Measurements from ENCODE around the gene BACE2. TPM values are rescaled to one million over a fixed set of nuclear protein-coding genes. Genes with fewer than 3 reads are reported as not detected.
"Not testable (repeated sequence)": the region's sequence is repeated elsewhere in the genome, so short reads cannot be mapped to it uniquely, and the experiment has no call there.

Gene BACE2
- total RNA-seq, 1 experiment from 2014 or later = not detected

- no peaks in the 10 kb centered on the region for H3K4me1 ChIP-seq (ENCODE audit: low read length)
- no peak overlapping the region for H3K9ac ChIP-seq (ENCODE audit: low read length)
- no peak overlapping the region for H3K4me2 ChIP-seq (ENCODE audit: low read depth, low read length, poor library complexity, severe bottlenecking)
- no peaks in the 10 kb centered on the region for H3K27me3 ChIP-seq (ENCODE audit: low read length)
- no peaks in the 10 kb centered on the region for H4K20me1 ChIP-seq (ENCODE audit: insufficient read depth, low read depth, low read length)
- no peak overlapping the region for H3K4me3 ChIP-seq (ENCODE audit: low read length)
- no peak overlapping the region for H2AFZ ChIP-seq (ENCODE audit: low read length)
- H3K9me3 ChIP-seq (ENCODE audit: low read length) = no peaks in the 10 kb centered on the region
- no peak overlapping the region for H3K27ac ChIP-seq (ENCODE audit: low read length)
- H3K79me2 ChIP-seq (ENCODE audit: low read length) = no peaks in the 10 kb centered on the region
- no peaks in the 10 kb centered on the region for H3K9me2 ChIP-seq (replicated peaks; ENCODE audit: insufficient read depth, low read length)
- no peak for DNase-seq
- no peaks in the 10 kb centered on the region for H3K36me3 ChIP-seq (ENCODE audit: insufficient read depth, low read length)
Observed at GRCh38 chr21:41189150-41189745, 21.3 kb downstream of the BACE2 start.

- not testable (repeated sequence) for H3K9ac ChIP-seq (ENCODE audit: low read length); H4K20me1 ChIP-seq (ENCODE audit: insufficient read depth, low read depth, low read length); H3K79me2 ChIP-seq (ENCODE audit: low read length); H3K9me2 ChIP-seq (replicated peaks; ENCODE audit: insufficient read depth, low read length); H3K27ac ChIP-seq (ENCODE audit: low read length); H2AFZ ChIP-seq (ENCODE audit: low read length); H3K27me3 ChIP-seq (ENCODE audit: low read length); H3K4me1 ChIP-seq (ENCODE audit: low read length); H3K4me2 ChIP-seq (ENCODE audit: low read depth, low read length, poor library complexity, severe bottlenecking); H3K9me3 ChIP-seq (ENCODE audit: low read length); H3K36me3 ChIP-seq (ENCODE audit: insufficient read depth, low read length); DNase-seq; H3K4me3 ChIP-seq (ENCODE audit: low read length)
Observed at GRCh38 chr21:41192552-41192951, 24.6 kb downstream of the BACE2 start.

- H4K20me1 ChIP-seq (ENCODE audit: insufficient read depth, low read depth, low read length) = no peaks in the 10 kb centered on the region
- no peaks in the 10 kb centered on the region for H3K79me2 ChIP-seq (ENCODE audit: low read length)
- H3K9me2 ChIP-seq (replicated peaks; ENCODE audit: insufficient read depth, low read length) = no peaks in the 10 kb centered on the region
- H2AFZ ChIP-seq (ENCODE audit: low read length) = no peak overlapping the region
- no peaks in the 10 kb centered on the region for H3K9me3 ChIP-seq (ENCODE audit: low read length)
- no peaks in the 10 kb centered on the region for H3K27me3 ChIP-seq (ENCODE audit: low read length)
- H3K4me3 ChIP-seq (ENCODE audit: low read length) = no peak overlapping the region
- no peaks in the 10 kb centered on the region for H3K36me3 ChIP-seq (ENCODE audit: insufficient read depth, low read length)
- H3K27ac ChIP-seq (ENCODE audit: low read length) = no peak overlapping the region
- H3K4me2 ChIP-seq (ENCODE audit: low read depth, low read length, poor library complexity, severe bottlenecking) = no peak overlapping the region
- H3K9ac ChIP-seq (ENCODE audit: low read length) = no peak overlapping the region
- no peaks in the 10 kb centered on the region for H3K4me1 ChIP-seq (ENCODE audit: low read length)
- no peak for DNase-seq
Observed at GRCh38 chr21:41195311-41195710, 27.4 kb downstream of the BACE2 start.

DNA sequence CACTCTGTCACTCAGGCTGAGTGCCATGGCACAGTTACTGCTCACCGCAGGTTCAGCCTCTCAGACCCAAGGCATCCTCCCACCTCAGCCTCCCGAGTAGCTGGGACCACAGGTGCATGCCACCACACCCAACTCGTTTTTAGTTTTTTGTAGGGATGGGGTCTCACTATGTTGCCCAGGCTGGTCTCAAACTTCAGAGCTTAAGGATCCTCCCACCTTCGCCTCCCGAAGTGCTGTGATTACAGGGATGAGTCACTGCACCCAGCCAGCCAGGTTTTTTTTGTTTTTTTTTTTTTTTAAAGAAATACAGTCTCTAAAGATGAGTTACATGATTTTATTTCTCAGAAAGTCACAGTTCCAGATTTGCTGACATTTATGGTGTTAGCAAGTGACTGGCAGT is 29.0 kb downstream of the BACE2 start:
- H3K4me3 ChIP-seq (ENCODE audit: low read length) = no peak overlapping the region
- no peak overlapping the region for H2AFZ ChIP-seq (ENCODE audit: low read length)
- no peaks in the 10 kb centered on the region for H3K79me2 ChIP-seq (ENCODE audit: low read length)
- no peak overlapping the region for H3K4me2 ChIP-seq (ENCODE audit: low read depth, low read length, poor library complexity, severe bottlenecking)
- no peaks in the 10 kb centered on the region for H3K27me3 ChIP-seq (ENCODE audit: low read length)
- H4K20me1 ChIP-seq (ENCODE audit: insufficient read depth, low read depth, low read length) = no peaks in the 10 kb centered on the region
- no peaks in the 10 kb centered on the region for H3K4me1 ChIP-seq (ENCODE audit: low read length)
- H3K27ac ChIP-seq (ENCODE audit: low read length) = no peak overlapping the region
- no peak for DNase-seq
- H3K9ac ChIP-seq (ENCODE audit: low read length) = no peak overlapping the region
- no peaks in the 10 kb centered on the region for H3K9me3 ChIP-seq (ENCODE audit: low read length)
- no peaks in the 10 kb centered on the region for H3K36me3 ChIP-seq (ENCODE audit: insufficient read depth, low read length)
- no peaks in the 10 kb centered on the region for H3K9me2 ChIP-seq (replicated peaks; ENCODE audit: insufficient read depth, low read length)

DNA sequence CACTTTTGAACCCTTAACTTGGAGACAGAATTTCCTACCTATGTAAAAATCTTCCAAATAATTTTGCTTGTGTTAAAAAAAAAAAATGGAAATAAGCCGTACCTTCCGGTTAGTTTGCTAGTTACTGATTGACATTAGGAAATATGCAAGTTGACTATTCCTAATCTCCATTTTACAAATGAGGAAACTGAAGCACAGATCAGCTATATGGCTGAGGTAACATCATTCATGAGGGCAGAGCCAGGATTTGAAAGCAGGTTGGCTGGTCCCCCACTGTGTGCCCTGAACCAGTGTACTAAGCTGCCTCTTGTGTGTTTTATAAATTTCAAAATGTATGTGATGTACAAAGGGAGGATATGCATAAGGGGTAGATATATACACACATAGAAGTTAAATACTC is 29.6 kb downstream of the BACE2 start:
- Histone ChIP-seq H4K20me1 (ENCODE audit: insufficient read depth, low read depth, low read length) (no peaks in the 10 kb centered on the region), H3K4me1 (ENCODE audit: low read length) (no peaks in the 10 kb centered on the region), H3K27ac (ENCODE audit: low read length) (no peak overlapping the region), H3K9me3 (ENCODE audit: low read length) (no peaks in the 10 kb centered on the region), H3K4me2 (ENCODE audit: low read depth, low read length, poor library complexity, severe bottlenecking) (no peak overlapping the region), H3K4me3 (ENCODE audit: low read length) (no peak overlapping the region), H3K9ac (ENCODE audit: low read length) (no peak overlapping the region), H3K36me3 (ENCODE audit: insufficient read depth, low read length) (no peaks in the 10 kb centered on the region), H3K9me2 (replicated peaks; ENCODE audit: insufficient read depth, low read length) (no peaks in the 10 kb centered on the region), H3K79me2 (ENCODE audit: low read length) (no peaks in the 10 kb centered on the region), H2AFZ (ENCODE audit: low read length) (no peak overlapping the region), H3K27me3 (ENCODE audit: low read length) (no peaks in the 10 kb centered on the region)
- DNase-seq = no peak

- H3K4me1 ChIP-seq (ENCODE audit: low read length); H3K9ac ChIP-seq (ENCODE audit: low read length); DNase-seq; H3K36me3 ChIP-seq (ENCODE audit: insufficient read depth, low read length); H3K4me3 ChIP-seq (ENCODE audit: low read length); H3K9me2 ChIP-seq (replicated peaks; ENCODE audit: insufficient read depth, low read length); H3K9me3 ChIP-seq (ENCODE audit: low read length); H3K27me3 ChIP-seq (ENCODE audit: low read length); H3K79me2 ChIP-seq (ENCODE audit: low read length); H2AFZ ChIP-seq (ENCODE audit: low read length); H4K20me1 ChIP-seq (ENCODE audit: insufficient read depth, low read depth, low read length); H3K4me2 ChIP-seq (ENCODE audit: low read depth, low read length, poor library complexity, severe bottlenecking); H3K27ac ChIP-seq (ENCODE audit: low read length): not testable (repeated sequence)
Observed at GRCh38 chr21:41198647-41199046, 30.7 kb downstream of the BACE2 start.

GRCh38 chr21:41199123-41199522 is 31.2 kb downstream of the BACE2 start:
- Histone ChIP-seq H3K4me2 (ENCODE audit: low read depth, low read length, poor library complexity, severe bottlenecking) (no peak overlapping the region), H2AFZ (ENCODE audit: low read length) (no peak overlapping the region), H4K20me1 (ENCODE audit: insufficient read depth, low read depth, low read length) (no peaks in the 10 kb centered on the region), H3K9ac (ENCODE audit: low read length) (no peak overlapping the region), H3K4me1 (ENCODE audit: low read length) (no peaks in the 10 kb centered on the region), H3K79me2 (ENCODE audit: low read length) (no peaks in the 10 kb centered on the region), H3K27me3 (ENCODE audit: low read length) (no peaks in the 10 kb centered on the region), H3K27ac (ENCODE audit: low read length) (no peak overlapping the region), H3K9me3 (ENCODE audit: low read length) (no peaks in the 10 kb centered on the region), H3K36me3 (ENCODE audit: insufficient read depth, low read length) (no peaks in the 10 kb centered on the region), H3K4me3 (ENCODE audit: low read length) (no peak overlapping the region), H3K9me2 (replicated peaks; ENCODE audit: insufficient read depth, low read length) (no peaks in the 10 kb centered on the region)
- DNase-seq = no peak

DNA sequence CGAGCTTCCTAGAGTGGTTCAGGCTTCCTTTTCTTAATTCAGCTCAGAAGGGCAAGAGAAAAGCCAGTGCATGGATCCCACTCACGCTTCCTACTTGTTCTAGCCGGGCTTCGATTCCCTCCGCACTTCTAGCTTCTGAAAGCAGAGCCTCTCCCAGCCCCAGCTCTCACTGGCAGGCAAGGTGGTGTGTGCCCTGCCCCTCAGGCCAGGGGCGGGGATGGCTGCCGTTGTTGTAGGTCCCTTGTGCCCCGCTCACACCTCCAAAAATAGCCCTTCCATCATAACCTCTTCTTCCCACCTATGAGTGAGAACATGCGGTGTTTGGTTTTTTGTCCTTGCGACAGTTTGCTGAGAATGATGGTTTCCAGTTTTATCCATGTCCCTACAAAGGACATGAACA is 31.6 kb downstream of the BACE2 start:
- Histone ChIP-seq H3K27me3 (ENCODE audit: low read length) (no peaks in the 10 kb centered on the region), H3K4me1 (ENCODE audit: low read length) (no peaks in the 10 kb centered on the region), H3K4me3 (ENCODE audit: low read length) (no peak overlapping the region), H3K36me3 (ENCODE audit: insufficient read depth, low read length) (no peaks in the 10 kb centered on the region), H3K9me2 (replicated peaks; ENCODE audit: insufficient read depth, low read length) (no peaks in the 10 kb centered on the region), H3K4me2 (ENCODE audit: low read depth, low read length, poor library complexity, severe bottlenecking) (no peak overlapping the region), H2AFZ (ENCODE audit: low read length) (no peak overlapping the region), H3K27ac (ENCODE audit: low read length) (no peak overlapping the region), H3K9me3 (ENCODE audit: low read length) (no peaks in the 10 kb centered on the region), H3K9ac (ENCODE audit: low read length) (no peak overlapping the region), H4K20me1 (ENCODE audit: insufficient read depth, low read depth, low read length) (no peaks in the 10 kb centered on the region), H3K79me2 (ENCODE audit: low read length) (no peaks in the 10 kb centered on the region)
- DNase-seq = no peak

DNA sequence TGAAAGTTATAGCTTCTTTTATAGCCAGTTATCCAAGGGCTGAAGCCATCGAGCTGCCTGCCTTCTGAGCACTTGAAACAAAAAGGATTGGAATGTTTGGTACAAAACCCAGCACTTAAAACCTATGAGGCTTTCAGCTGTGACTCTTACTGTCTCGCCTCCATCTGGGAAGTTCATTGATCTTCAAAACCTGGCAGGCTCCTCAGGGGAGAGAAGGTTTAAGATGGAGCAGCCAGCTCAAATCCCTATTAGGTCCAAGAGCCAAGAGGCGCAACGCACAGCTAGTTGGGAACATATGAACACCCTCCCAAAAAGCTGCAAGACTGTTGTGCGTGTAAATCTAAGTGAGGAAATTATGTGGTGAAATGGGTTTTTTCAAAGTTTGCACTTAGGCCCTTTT is 33.4 kb downstream of the BACE2 start:
- H3K9me2 ChIP-seq (replicated peaks; ENCODE audit: insufficient read depth, low read length) = no peaks in the 10 kb centered on the region
- H3K9me3 ChIP-seq (ENCODE audit: low read length) = no peaks in the 10 kb centered on the region
- H3K4me1 ChIP-seq (ENCODE audit: low read length) = no peaks in the 10 kb centered on the region
- no peak overlapping the region for H3K27ac ChIP-seq (ENCODE audit: low read length)
- H3K9ac ChIP-seq (ENCODE audit: low read length) = no peak overlapping the region
- H3K36me3 ChIP-seq (ENCODE audit: insufficient read depth, low read length) = no peaks in the 10 kb centered on the region
- no peaks in the 10 kb centered on the region for H3K27me3 ChIP-seq (ENCODE audit: low read length)
- H3K4me3 ChIP-seq (ENCODE audit: low read length) = no peak overlapping the region
- no peak for DNase-seq
- no peak overlapping the region for H3K4me2 ChIP-seq (ENCODE audit: low read depth, low read length, poor library complexity, severe bottlenecking)
- no peak overlapping the region for H2AFZ ChIP-seq (ENCODE audit: low read length)
- no peaks in the 10 kb centered on the region for H3K79me2 ChIP-seq (ENCODE audit: low read length)
- no peaks in the 10 kb centered on the region for H4K20me1 ChIP-seq (ENCODE audit: insufficient read depth, low read depth, low read length)

Measured in Karpas-422 (cell line).